Measurements from ENCODE around the gene CLCN6.
"Not testable (repeated sequence)": the region's sequence is repeated elsewhere in the genome, so short reads cannot be mapped to it uniquely, and the experiment has no call there.

The CLCN6 gene

GRCh38 chr1:11802973-11803885 is 2.8 kb upstream of the CLCN6 start:
- CTCF ChIA-PET = interaction anchor here (0.8 to 2.7 kb wide), 5 partner anchors 10 to 765 kb away, joined by 3 to 12 read pairs (median 4); no protein-coding TSS in a partner anchor

GRCh38 chr1:11803924-11804665 is 1.9 kb upstream of the CLCN6 start:
- ChIA-PET CTCF (interaction anchor here (1.1 to 2.7 kb wide), 3 partner anchors 19 to 766 kb away, joined by 3 to 12 read pairs (median 4); no protein-coding TSS in a partner anchor), POLR2A (interaction anchor here (1.8 kb wide), 1 partner anchor 105 kb away, joined by 11 read pairs; no protein-coding TSS in a partner anchor)
- DNase-seq (ENCODE audit: extremely low spot score) = not testable (repeated sequence)

More at GRCh38 chr1:11802973-11803885, 2.8 kb upstream of the CLCN6 start:
- peak; percentile 86 for DNase-seq (ENCODE audit: extremely low spot score)
- POLR2A ChIA-PET = interaction anchor here (0.7 to 1.8 kb wide), 2 partner anchors 106 to 1314 kb away, joined by 3 to 11 read pairs; no protein-coding TSS in a partner anchor
- TF ChIP-seq CTCF (IDR thresholded peaks at IDR 0.05; ENCODE audit: control extremely low read depth, extremely low read depth, low read depth, missing control alignments) = no peak

GRCh38 chr1:11804666-11805421 is 1.1 kb upstream of the CLCN6 start:
- no peak for DNase-seq (ENCODE audit: extremely low spot score)
- TF ChIP-seq CTCF (IDR thresholded peaks at IDR 0.05; ENCODE audit: control extremely low read depth, extremely low read depth, low read depth, missing control alignments) = no peak
- CTCF ChIA-PET = no interaction called here
- POLR2A ChIA-PET = no interaction called here

GRCh38 chr1:11806307-11806936 is 431 bp downstream of the CLCN6 start:
- ChIA-PET POLR2A (interaction anchor here (0.6 to 1.9 kb wide), 5 partner anchors 8 to 652 kb away, joined by 3 to 27 read pairs (median 5); no protein-coding TSS in a partner anchor), CTCF (interaction anchor here (0.8 to 1.6 kb wide), 8 partner anchors 8 to 142 kb away, joined by 3 to 9 read pairs (median 4); partner anchors contain the start of gene FBXO6)
- DNase-seq (ENCODE audit: extremely low spot score) = no peak
- no peak for TF ChIP-seq CTCF (IDR thresholded peaks at IDR 0.05; ENCODE audit: control extremely low read depth, extremely low read depth, low read depth, missing control alignments)

GRCh38 chr1:11807133-11807532 is 1.1 kb downstream of the CLCN6 start:
- TF ChIP-seq CTCF (IDR thresholded peaks at IDR 0.05; ENCODE audit: control extremely low read depth, extremely low read depth, low read depth, missing control alignments) = no peak
- ChIA-PET POLR2A (interaction anchor here (0.8 to 1.9 kb wide), 2 partner anchors 9 to 102 kb away, joined by 3 to 27 read pairs; no protein-coding TSS in a partner anchor), CTCF (interaction anchor here (1.2 to 1.6 kb wide), 5 partner anchors 13 to 86 kb away, joined by 3 to 9 read pairs (median 4); no protein-coding TSS in a partner anchor)
- DNase-seq (ENCODE audit: extremely low spot score) = no peak

- DNase-seq (ENCODE audit: extremely low spot score) = no peak
- no peak for TF ChIP-seq CTCF (IDR thresholded peaks at IDR 0.05; ENCODE audit: control extremely low read depth, extremely low read depth, low read depth, missing control alignments)
- POLR2A ChIA-PET = no interaction called here
- CTCF ChIA-PET = no interaction called here
These were observed 7.0 kb downstream of the CLCN6 start for GRCh38 chr1:11813021-11813420.
